GM19452 (cell line): ENCODE results near the gene BNC2.
"Not testable (repeated sequence)": the region's sequence is repeated elsewhere in the genome, so short reads cannot be mapped to it uniquely, and the experiment has no call there.

ENCODE experiments used
- ATAC-seq: cut with Tn5 transposase; IDR thresholded peaks from one replicate; pipeline ENCODE4 v1.9.1; 2021; ENCODE audit not compliant: unreplicated experiment

BNC2 gene

DNA sequence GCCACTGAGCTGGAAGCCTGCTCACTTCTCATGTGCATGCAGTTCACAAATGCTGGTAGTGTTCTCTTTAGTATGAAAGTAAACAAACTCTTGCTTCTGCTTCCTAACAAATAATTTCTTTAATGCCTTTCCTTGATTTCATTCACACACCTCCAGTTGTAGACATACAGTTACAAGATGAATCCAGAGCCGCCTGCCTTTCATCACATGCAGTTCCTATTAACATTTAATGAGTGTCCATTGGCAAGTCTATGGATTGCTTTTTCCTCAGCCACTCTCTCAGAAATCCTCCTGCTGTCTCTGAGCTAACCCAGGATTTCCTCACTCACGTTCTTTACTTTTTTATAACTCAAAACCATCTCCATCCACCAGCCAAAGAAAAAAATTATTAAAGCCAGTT is 408.6 kb downstream of the BNC2 start:
- no peak for ATAC-seq

- no peak for ATAC-seq
Observed at GRCh38 chr9:16461137-16461840, 409.2 kb downstream of the BNC2 start.

DNA sequence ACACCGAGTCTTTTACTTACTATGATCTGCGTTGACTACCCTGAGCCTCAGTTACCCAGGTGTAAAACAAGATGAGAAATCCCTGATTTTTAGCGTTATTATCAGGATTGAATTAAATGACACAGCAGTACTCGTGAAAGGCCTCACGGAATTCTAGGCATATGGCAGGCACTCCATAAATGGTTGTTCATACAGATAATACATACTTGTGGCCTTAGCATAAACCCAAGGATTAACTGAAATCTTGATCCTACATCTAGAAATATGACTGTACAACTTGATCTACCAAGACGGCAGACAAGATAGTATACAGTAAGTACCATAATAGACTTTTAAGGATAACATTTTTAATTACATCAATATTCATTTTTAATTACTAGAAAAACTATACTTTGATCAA is 409.8 kb downstream of the BNC2 start:
- ATAC-seq: no peak

GRCh38 chr9:16459421-16460148 is 410.9 kb downstream of the BNC2 start:
- ATAC-seq: no peak

- no peak for ATAC-seq
Observed at GRCh38 chr9:16458696-16459420, 411.6 kb downstream of the BNC2 start.

GRCh38 chr9:16455842-16456241 is 414.6 kb downstream of the BNC2 start:
- no peak for ATAC-seq

GRCh38 chr9:16453390-16453789 is 417.1 kb downstream of the BNC2 start:
- ATAC-seq: no peak

DNA sequence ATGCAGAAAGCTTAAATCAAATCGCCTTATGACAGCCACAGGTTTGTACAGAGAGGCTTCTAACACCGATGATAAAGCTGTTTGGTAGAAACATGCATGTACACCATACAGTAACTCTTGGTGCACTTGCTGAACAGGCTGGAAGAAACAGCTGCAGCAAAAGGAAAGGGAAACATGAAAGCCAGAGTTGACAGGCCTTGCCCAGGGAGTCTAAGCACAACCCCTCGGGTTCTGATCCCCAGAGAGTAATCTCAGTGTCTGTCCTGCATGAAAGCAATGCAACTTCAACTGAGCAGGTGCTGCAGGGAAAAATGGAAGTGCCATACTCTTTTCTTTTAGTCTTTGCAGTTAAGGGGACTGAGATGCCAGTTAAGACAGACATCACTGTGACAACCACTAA is 419.9 kb downstream of the BNC2 start:
- no peak for ATAC-seq

DNA sequence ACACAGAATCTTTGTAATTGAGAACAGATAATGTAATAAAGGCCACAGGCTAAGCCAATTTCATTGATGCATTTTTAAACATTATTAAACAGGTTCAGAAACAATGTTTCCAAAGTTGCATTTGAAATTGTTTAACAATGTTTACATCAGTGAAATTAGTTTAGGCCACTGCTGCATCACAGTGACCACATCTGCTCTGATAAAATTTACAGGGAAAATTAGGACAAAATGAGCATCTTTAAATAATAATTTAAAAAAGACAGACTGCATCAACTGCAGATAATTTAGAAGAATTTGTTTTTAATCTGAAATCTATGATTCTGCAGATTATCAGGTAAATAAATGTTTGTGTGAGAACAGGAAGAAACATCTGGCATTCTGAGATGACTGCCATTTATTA is 420.4 kb downstream of the BNC2 start:
- ATAC-seq: no peak

- no peak for ATAC-seq
Observed at GRCh38 chr9:16449076-16449730, 421.3 kb downstream of the BNC2 start.

- no peak for ATAC-seq
Observed at GRCh38 chr9:16447946-16448345, 422.5 kb downstream of the BNC2 start.

DNA sequence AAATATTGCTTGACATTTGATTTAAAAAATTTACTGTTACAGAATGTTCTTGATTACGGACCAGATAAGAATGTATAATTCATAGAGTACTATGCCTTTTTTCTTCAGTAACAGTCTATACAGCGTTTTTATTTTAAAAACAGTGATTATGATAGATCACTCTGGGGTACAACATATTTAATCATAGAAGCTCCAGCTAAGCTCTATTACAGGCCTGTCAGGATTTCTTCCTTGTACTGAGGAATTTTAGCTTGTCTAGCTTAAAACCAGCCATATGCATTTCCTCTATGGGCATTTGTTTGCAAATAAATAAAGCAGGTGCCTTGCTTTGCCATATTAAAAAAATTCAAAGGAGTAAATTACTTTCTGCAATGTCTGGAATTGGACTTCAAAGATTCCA is 423.8 kb downstream of the BNC2 start:
- ATAC-seq: no peak

DNA sequence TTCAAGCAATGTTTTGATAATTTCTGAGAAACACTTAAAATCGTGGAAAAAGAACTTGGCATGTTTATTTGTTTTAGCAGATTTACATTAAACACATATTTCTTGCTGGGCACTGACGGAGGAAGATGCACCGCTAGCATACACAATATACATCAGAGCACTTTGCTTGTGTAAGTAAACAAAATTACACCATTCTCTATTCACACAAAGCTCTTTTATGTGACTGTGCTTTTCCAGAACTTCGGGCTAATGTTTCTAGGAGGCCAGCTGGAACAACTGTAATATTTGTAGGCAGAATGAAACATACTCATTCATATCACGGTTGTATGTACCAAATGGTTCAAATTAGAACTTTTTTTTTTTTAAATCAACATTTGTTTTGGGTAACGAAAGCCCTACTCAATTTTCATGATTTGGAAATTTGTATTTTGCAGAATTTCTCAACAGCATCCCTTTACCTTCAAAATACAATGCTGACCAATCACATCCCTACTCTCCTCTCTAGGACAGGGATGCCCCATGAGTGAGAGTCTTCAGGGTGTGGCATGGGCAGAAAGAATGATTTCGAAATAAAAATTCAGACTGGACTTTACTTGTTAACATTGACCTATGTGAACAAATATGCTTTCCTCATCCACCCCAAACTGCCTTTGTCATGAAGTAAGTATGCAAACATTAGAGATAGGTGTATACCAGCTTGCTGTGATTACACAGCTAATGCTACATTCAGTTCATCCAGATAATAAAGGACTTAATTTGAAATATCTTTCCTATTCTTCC is 425.1 kb downstream of the BNC2 start:
- ATAC-seq: no peak

GRCh38 chr9:16442622-16443021 is 427.8 kb downstream of the BNC2 start:
- ATAC-seq: no peak

GRCh38 chr9:16441791-16442190 is 428.7 kb downstream of the BNC2 start:
- no peak for ATAC-seq

GRCh38 chr9:16438831-16439230 is 431.6 kb downstream of the BNC2 start:
- ATAC-seq: not testable (repeated sequence)

GRCh38 chr9:16436545-16436944 is 433.9 kb downstream of the BNC2 start:
- ATAC-seq: no peak

DNA sequence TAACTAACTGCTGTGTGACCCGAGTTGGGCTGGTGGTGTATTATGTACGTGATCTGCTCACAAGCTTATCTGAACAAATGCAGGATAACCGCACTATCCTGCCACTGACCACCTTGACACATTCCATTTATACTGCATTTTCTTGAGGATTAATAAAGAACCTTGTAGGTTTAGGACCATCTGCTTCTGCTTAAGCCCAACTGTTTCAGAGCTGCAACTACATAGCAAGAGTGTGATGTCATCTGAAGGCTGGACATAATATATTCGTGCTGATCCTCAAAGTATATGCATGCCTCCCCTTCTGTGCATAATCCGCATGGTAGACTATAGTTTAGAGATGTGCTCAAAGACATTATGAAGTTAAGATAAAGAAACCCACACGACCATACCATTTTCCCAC is 435.9 kb downstream of the BNC2 start:
- ATAC-seq: no peak

DNA sequence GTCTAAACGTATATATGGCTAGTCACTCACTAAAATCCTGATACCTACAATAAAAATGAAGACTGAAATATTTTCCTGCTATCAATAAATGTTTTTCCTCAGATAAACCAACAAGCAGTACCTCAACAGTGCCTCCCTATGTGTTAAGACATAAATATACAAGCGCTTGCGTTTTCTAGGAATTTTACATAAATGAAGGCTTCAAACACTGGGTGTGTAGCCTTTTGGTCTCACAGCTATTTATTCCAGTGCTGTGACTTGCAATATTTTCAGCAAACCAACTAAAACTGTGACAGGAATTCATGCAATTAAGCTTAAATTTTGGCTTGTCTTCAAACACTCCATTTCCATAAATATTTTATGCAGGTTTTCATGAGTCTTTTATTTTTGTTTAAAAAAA is 437.0 kb downstream of the BNC2 start:
- no peak for ATAC-seq

GRCh38 chr9:16431666-16432392 is 438.6 kb downstream of the BNC2 start:
- no peak for ATAC-seq
